Frontal cortex (tissue), 4 donors: ENCODE measurements around the gene FSTL4. TPM values are rescaled to one million over a fixed set of nuclear protein-coding genes. Genes with fewer than 3 reads are reported as not detected.

ENCODE experiments used
- DNase-seq, 2 donors: peaks; one replicate each; pipeline ENCODE4 v3.0.0; 2012; ENCODE audit warnings: low spot score in 2 of 2
- FAIRE-seq: peaks from 2 replicates; lab custom pipeline; 2012; peaks lifted over from hg19 to GRCh38; lab: Jason Lieb, UNC
- total RNA-seq: library from RNA; depleted of rRNA; stranded (reverse); fragments of >200 nt; gene quantifications from one replicate; pipeline ENCODE4 v1.2.3, GENCODE V29; 2014
- donor health status: control.
- donor health status: control.
- donor health status: control.

The FSTL4 gene
- total RNA-seq, 1 donor from 2014 or later = 0.82 TPM

DNA sequence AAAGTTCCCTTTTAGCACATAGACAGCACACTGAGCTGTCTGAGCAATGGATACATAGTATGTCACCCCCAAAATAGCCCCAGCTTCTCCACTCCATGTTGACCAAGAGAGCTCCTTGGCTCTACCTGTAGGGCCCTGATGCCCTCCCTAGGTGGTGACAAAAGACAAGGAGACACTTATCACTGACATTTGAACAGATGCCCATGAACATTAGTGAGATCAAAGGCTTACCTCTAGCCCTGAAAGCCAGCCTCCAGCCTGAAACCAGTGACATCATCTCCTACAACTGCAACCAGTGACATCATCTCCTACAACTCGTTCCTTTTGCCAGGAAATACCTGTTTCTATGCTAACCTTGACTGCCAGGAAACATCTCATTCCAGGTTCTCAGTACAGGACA, 122.7 kb downstream of the FSTL4 start:
- DNase-seq = no peak
- FAIRE-seq = no peak

DNA sequence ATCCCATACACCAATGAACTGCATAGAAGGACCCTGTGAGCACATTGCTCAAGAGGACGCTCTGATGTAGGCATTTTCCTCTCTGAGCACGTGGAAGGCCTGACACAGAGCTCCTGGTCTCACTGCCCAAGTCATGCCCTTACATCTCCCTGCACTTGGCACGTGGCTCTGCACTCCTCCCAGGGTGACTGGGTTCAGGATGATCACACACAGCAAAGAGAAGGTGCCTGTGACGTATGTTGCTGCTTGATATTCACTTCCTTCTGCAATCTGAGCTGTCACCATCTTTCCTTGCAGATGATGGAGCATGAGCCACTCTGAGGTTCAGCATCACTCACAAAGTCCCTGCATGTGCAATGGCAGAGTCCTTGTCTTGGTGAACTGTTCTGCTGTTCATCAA, 125.2 kb downstream of the FSTL4 start:
- no peak for FAIRE-seq

DNA sequence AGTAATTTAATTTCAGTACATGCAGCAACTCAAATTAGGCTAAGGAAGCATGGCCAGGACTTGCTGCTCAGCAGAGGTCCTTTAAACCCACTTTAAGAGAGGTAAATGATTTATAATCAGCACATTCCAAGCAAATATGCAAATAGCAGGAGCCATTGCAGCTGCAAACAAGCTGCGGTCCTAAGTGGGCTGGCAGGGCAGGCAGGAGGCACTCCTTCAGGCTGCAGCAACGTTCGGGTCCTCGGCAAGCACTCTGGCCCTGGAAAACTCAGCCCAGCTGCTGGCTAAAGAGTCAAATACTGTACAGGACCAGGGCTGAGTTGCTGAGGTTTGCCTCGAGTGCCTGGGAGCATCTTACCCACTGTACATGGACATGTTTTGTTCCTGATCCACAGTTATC, 126.9 kb downstream of the FSTL4 start:
- DNase-seq (no peak), FAIRE-seq (no peak)

More for the DNA sequence above, 125.2 kb downstream of the FSTL4 start:
- no peak for DNase-seq

DNA sequence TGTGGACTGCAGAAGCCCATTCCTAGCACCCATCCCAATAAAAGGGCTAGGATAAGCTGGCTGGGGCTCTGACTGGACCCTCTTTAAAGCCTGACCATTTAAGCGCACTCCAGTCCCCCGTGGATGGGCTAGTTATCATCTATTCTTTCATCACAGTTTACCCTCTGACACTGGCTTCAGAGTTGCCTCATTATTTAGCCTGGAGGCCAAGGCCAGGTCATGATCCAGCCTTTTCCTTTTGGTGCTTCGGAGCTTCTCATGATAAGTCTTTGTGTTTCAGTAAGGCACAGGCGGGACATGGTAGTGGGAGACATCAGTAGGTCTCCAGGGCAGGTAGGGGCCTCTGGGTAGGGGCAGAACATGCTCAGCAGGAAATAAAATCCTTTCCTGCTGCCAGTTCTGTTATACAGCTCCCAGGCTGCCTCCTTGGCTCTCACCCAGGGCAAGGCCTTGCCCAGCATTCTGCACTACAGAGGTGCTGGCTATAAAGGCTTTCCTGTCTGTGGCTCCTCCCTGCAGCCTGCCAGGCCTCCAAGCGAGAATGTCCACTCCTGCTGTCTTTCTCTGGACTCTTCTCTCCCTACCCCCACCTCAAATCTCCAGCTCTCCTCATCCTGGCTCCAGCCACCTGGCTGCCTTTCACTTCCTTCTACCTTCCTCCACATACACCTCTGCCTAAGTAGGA, 128.8 kb downstream of the FSTL4 start:
- FAIRE-seq = no peak

DNA sequence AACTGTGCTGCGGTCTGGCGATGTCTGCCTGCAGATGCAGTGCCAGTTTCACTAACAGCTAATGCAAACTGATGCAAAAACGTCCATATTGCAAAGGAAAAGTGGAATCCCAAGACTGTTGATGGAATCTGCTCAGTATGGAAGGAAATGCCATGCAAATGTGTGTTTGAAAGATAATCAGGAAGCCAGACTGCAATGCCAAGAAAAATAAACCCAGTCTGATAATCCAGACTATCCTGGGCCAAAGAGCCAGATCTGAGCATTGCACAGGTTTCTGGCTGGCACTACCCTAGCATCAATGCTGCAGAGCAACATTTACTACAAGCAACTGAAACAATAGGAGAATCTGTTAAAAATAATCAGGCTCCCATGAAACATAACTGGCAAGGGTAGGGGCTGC, 130.3 kb downstream of the FSTL4 start:
- FAIRE-seq (no peak), DNase-seq (no peak)

More for the DNA sequence above, 128.8 kb downstream of the FSTL4 start:
- no peak for DNase-seq

DNA sequence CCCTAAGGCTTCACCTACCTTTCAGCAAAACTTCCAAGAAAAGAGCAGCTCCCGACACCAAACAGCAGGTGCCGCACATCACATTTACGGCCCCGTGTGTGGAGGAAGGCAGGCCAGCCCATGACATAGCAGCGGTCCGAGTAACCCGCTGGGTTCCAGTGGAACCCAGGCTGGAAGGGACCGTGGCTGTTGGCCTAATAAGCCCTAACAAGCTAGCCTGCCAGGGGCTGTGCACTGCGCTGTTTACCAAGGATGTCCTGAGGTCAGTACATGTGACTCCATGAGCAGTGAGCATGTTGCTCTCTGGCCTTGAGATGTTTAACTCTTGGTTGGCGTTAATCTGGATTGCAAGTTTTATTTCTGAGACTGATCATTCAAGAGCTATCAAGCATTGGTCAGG, 131.5 kb downstream of the FSTL4 start:
- FAIRE-seq (no peak), DNase-seq (no peak)

DNA sequence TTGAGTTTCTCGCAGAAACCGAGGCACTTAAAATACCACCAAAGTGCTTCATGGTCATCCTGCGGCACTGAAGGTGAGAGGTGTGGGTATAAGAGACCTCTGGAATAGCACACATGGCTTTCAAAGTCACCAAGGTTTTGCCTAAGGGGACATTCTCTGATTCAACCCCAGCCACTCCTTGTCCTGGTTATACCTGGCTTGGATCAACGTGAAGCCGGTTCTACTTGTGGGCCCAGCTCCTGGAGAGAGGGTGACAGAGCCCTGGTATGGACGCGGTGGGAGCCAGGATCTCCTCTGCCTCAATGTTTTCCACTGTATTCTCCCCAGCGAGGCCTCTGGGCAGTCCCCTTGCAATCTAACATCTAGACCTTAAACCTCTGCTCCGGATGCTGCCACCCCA, 132.0 kb downstream of the FSTL4 start:
- FAIRE-seq (no peak), DNase-seq (no peak)

DNA sequence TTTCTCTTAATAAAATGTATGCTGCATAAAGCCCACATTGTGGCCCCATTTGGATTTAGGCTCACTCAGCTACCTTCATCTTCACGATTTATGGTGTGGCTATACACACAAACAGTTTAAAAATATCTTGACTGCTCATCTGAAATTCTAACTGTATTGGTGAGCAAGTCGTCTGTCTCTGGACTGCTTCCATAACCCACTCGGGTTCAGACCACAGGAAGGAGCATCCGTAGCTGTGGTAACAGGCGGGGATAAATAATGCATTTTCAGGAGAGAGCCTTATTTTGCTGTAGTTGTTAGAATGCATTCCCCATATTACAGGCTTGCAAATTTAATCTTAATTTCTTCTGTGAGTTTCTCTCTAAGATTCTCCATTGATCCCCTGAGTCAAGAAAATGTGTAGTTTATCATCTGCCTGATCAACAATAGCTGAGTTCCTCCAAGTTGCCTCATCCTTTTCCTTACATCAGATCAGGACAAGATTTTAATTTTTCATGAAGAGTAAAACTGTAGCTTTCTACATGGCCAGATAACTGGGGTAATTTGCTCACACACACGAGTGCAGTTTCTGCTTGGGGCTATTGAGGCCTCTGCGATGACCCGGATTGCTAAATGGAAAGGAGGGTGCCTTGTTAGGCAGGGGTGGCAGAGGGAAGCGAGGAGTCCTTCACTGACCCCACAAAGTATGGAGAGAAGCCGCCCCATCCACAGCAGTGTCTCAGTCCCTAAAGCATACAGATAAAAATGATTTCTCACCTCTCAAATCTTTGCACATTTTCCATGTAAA, 133.9 kb downstream of the FSTL4 start:
- FAIRE-seq = no peak
- no peak for DNase-seq

DNA sequence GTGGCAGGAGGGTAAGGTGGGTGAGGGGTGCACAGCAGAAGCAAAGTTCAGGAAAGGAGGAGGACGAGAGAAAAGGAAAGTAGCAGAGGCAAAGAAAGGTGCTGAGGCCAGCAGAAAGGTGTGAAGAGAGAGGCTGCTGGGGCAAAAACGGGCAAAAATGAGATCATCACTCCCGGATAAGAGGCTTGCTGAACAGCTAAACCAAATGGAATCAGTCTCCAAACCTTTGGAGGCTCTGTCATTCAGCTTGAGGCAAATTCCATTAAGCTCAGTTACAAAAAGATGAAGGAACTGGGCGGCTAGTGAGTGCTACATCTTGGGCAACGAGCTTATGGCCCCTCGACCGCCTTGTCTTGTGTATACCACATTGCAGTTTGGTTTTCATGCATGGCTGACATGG, 136.4 kb downstream of the FSTL4 start:
- no peak for FAIRE-seq
- DNase-seq = no peak

DNA sequence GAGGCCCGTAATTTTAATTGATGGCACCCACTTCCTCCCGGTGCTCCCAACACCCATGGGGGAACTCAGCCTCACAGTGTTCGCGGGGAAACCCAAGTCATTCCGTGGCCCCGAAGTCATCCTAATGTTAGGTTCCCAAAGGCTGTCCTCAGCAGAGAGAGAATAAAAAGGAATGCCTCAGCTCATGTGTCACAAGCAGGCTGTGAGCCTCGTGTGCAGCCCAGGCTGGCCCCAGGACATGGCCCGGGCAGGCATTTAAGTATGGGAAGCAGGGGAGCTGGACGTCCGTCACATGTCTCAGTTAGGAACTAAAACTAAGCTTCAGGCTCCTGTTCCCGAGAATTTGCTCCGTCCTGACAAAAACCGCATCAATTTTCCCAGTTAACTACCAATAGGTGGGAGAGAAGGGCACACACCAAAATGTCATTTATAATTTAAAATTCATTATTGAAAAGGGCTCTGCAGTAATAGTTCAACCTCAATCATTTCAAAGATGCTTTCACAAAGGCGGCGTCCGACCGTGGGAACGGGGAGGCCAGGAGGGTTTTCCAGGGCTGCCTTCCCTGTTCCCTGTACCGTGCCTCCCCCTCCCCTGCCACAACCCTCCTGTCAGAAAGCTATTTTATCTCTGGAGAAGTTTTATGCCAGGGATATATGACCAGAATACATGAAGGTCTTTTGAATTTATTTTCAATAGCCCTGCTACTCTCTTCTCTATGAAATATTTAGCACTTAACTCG, 137.3 kb downstream of the FSTL4 start:
- FAIRE-seq (no peak), DNase-seq (no peak)

DNA sequence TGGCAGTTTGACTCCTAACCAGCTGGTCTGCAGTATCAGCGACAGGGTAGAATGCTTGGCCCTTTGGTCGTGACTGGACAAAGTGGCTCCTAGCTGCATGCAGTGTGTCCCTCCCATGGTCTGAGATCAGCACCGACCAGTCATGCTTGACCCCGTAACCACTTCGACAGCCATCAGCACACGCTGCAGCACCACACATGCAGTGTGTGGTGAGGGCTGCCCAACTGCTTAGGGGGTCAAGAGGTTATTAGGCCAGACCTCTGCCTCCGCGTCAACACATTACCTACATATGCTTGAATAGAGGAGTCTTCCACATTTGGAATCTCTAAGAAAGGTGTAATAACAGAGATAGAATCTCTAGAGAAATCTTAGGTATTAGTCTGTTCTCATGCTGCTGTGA, 139.1 kb downstream of the FSTL4 start:
- FAIRE-seq (no peak), DNase-seq (no peak)

DNA sequence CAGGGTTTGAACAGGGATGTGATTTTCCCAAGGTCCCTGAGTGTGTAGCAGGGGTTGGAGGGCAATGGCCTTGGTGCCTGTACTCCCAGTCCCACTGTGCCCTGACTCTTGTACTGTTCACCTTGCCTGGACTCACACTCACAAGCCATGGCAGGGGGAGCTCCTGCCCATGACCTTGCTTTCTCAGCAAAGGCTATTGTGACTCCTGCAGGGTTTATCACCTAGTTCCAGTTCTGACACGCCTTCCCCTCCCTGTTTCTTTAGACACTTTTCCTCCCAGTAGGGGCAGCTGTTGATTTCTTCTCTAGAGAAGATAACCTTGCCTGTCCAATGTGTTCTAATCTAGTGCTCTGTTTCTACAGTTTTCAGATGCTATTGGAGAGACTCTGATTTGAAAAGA, 139.5 kb downstream of the FSTL4 start:
- DNase-seq (no peak), FAIRE-seq (no peak)

DNA sequence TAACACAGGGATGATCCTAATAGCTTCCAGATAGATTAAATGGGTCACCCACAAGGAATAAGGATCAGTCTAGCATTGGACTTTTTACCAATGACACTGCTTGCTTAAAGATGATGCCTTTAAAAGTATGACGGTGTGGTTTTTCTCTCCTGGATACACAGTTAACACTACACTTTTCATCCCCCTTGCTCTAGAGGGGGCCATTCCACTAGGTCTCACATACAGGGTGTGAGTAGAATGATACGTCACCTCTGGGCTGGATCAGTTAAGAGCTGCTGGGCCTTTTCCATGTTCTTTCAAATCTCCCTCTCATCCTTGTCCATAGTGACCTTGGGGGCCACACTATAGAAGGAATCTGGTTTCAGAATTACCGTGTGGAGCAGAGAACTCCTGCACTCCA, 140.6 kb downstream of the FSTL4 start:
- FAIRE-seq (no peak), DNase-seq (no peak)

DNA sequence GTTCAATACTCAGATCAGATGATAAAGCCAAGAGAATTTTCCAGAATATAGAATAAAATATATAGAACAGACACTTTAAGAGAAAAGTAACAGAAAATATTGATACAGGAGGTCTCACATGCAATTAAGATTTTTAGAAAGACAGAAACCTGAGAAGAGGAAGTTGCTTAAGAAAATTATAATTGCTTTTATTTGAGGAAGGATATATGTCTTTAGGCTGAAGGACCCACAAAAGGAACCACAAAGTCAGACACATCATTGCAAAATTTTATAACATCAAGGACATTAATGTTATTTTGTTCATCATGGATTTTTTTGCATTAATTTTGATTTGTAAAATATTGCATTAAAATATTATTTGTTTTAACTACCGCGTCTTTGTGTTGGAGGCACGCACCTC, 141.5 kb downstream of the FSTL4 start:
- DNase-seq (no peak), FAIRE-seq (no peak)

DNA sequence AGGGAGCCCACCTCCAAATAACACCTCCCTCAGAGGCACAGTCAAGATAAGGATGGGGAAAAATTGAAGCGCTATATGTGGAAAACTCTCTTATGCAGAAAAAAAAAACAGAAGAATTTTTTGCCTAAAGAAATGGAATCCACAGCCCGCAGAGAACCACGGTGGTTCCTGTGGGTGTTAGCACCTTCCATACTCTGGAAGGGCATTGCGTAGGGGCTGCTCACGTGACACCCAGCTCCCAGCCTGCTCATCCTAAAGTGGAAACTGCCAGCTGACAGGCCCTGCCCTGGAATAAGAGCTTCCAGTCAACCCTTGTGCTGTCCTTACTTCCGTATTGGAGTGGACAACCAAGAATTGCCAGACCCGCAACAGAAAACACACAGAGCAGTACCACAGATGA, 142.5 kb downstream of the FSTL4 start:
- DNase-seq (no peak), FAIRE-seq (no peak)

DNA sequence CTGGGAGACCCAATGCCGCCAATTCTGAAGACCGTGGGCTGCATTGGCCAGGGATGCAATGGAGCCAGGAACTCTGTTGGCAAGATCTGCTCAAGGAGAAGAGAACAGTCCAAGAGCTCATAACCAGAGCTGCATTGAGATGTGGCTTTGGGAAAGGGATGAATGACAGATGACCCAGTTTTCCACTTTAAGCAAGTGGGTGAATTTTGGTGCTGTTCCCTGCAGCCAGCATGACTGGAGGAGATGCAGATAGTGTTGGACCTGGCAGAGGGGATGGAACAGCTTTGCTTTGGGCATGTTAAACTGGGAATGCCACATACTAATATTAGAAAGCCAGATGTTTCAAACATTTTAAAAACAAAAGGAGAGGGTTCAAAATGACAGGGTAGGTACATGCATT, 143.1 kb downstream of the FSTL4 start:
- FAIRE-seq (no peak), DNase-seq (no peak)

DNA sequence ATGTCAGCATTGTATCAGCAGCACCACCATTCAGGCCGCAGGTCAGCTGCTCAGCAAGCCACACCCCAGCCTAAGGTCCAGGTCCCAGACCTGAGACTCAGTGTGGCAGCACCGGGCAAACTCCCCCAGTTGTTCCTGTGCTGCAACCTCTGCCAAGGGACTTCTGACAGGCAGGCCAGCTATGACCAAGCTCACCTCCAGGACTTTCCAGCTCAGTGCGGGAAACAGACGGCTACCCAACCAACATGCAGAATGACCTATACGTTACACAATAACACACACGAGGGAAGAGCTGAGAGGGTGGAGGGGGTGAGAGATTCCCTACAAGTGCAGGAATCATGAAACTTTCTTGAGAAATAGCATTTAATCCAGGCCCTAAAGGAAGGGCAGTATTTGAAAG, 143.7 kb downstream of the FSTL4 start:
- FAIRE-seq = no peak
- no peak for DNase-seq

DNA sequence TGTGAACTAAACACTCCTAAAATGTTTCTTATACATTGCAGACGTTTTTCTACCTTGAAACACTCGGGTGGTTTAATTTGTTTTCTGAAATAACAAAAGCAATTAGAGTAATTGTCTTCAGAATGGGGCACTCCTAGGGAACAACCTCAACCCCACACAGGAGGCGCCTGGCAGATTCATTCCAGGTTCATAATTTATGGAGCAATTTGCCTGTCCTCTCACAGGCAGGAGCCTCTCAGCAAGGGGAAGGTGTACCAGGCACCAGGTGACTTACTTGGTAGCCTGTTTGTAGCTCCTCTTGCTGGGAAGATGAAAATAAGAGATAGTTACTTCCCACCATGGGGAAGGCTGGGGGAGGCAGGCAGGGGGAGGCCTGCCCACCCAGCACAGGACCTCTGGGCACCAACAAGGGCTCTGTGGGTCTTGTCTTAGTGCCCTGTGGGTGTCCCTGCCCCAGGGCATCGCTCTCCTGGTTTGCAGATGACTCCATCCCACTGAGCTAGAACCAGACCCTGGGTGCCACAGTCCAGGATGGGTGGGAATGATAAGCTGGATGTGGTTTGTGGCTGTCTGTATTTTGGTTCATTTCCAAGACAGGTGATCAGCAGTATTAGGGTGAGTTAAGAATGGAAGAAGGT, 144.4 kb downstream of the FSTL4 start:
- FAIRE-seq = no peak
- DNase-seq = no peak

DNA sequence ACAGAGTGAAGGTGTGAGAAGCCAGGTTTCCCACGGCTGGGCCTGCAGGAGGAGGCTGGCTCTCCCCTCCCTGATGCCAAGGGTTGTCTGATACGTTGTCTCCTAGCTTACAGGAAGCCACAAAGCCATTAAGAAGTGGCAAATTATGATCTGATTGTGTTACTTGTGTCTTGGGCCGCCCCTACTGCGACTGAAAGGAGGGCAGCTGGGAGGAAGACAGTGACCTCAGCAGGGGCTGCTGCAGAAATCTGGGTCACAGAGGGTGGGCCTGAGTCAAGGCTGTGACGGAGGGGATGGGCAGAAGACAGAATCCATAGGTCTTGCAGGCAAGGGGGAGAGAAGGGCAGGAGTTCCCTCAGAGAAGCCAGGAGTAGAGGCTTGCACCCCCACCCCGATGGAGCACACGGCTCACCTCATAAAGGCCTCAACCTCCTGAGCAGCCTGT, 145.0 kb downstream of the FSTL4 start:
- no peak for DNase-seq
- FAIRE-seq = no peak

DNA sequence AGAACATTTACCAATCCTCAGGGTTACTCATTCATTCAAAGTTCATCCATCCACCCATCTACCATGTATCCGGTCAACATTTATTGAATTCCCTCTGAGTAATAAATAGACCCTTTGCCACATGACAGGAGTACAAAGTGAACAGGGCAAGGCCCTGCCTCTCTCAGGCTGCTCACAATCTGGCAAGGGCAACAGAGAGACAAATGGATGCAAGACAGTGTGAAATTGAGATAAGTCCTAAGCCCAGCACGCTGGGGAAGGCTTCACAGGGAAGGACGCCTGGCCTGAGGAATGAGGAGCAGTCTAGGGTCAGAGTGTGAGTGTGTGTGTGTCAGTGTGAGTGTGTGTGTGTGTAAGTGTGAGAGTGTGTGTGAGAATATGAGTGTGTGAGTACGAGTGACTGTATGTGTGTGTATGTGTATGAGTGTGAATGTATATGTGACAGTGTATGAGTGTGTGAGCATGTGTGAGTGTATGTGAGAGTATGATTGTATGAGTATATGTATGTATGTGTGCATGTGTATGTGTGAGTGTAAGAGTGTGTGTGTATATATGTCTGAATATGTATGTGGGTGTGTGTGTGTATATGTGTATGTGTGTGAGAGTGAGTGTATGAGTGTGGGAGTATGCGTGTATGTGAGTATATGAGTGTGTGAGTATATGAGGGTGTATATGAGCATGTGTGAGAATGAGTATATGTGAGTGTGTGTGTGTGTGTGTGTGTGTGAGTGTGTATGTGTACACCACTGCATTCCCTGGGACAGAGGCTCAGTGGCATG, 145.6 kb downstream of the FSTL4 start:
- no peak for FAIRE-seq

More for the DNA sequence above, 145.6 kb downstream of the FSTL4 start:
- no peak for DNase-seq
